GM21619 (cell line): Measurements from ENCODE around the gene CSNK1G3.
"Not testable (repeated sequence)": the region's sequence is repeated elsewhere in the genome, so short reads cannot be mapped to it uniquely, and the experiment has no call there.

Experiments used
- ATAC-seq: cut with Tn5 transposase; IDR thresholded peaks from one replicate; pipeline ENCODE4 v1.9.1; 2021; ENCODE audit not compliant: unreplicated experiment

CSNK1G3 gene

DNA sequence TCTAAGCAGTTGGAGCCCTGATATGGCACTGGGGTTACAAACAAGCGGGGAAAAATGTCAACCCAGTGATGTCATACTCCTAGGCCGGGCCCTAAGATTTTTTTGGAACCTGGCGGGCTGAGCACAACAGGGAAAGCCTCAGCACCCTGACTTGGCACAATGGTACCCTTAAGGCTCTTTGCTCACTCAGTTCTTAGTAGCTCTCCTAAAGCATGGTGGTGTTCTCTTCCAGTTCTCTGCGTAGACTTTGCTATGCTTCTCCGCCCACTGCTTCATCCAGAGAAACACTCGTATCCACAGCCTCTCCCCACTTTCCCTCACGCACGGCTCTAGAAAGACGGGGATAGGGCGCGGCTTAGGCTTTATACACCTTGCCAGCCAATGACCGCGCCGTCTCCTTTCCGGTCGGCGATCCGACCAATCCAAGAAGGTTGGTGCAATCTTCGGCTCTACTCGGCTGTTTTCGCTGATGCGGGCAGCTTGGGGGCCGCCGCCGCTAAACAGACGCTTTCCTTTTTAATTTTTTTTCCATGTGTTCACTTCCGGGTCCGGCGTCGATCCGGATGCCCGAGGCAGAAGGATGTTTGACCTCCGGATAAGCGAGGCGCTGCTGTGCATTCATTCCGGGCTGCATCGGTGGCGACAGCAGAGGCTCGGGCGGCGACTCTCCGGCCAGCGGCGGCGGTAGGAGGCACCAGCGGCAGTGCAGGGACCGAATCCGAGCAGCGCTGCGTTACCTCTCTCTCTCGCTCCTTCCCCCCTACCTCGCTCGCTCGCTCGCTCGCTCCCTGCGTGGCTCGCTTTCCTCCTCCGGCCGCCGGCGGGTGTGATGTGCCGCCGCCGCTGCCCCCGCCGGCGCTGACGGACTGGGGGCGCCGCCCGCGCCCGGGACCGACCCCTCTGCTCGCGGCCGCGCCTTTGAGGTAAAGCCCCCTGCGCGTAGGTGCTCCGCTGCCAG is at the start of gene CSNK1G3:
TSS of gene CSNK1G3 (plus strand) at position 530 of the 958 bp plus-strand sequence. CDS start 33,487 bp downstream, outside the sequence.
- peak; percentile 92 for ATAC-seq

GRCh38 chr5:123466839-123467238 is 45.1 kb upstream of the CSNK1G3 start:
- ATAC-seq: not testable (repeated sequence)

GRCh38 chr5:123471385-123471784 is 40.6 kb upstream of the CSNK1G3 start:
- no peak for ATAC-seq

DNA sequence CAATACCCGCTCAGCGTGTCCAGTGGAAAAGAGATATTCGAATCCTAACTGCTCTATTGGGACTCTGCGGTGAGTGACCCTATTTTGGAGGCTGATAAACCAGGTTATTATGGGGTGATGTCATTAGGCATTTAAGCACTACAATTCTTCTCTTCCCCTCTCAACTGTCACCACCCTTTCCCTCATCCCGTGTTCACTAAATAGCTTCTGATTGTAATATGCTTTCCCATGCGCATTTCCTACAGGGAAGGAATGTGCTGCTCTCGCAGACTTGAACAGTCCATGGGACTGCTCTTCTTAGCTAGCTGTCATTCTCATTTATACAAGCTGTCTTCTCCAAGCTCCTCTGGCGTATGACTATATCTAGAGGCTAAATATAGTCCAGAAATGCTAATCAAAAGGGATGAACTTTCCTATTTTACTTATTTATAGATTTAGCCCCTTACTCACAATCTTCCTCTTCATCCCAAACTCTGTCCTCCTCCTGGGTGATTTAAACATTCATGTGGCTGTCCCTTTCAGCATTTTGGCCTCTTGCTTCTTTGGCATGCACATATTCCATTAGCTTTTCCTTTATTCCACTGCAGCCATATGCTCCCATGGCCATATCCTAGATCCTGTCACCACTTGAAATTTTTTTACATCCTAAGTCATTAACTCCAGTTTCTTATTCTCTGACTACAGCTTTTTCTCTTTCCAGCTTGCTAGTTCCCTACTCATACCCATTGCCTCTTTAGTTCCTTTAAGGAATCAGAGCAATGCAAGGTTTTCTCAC is 39.6 kb upstream of the CSNK1G3 start:
- ATAC-seq: no peak

GRCh38 chr5:123474228-123474627 is 37.7 kb upstream of the CSNK1G3 start:
- no peak for ATAC-seq

DNA sequence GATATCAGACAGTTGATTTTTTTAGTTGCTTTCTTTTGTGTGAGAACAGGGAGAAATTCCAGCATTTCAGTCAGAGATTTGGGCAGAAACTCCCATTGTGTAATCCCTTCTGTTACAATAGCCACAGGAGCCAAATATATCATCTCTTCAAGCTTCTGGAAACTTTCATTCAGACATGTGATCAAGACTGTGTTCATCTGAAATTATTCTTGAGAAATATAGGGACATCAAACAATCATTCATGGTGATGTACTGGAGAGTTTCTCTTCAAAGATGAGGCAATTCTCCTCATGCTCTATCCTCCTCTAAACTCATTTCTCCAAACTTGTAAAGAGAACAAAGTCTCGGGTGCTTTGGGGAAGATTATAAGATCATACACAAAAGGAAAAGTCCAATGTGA is 35.2 kb upstream of the CSNK1G3 start:
- no peak for ATAC-seq

- ATAC-seq: no peak
These were observed 33.4 kb upstream of the CSNK1G3 start for GRCh38 chr5:123478546-123478945.

GRCh38 chr5:123482258-123482657 is 29.7 kb upstream of the CSNK1G3 start:
- ATAC-seq: no peak

DNA sequence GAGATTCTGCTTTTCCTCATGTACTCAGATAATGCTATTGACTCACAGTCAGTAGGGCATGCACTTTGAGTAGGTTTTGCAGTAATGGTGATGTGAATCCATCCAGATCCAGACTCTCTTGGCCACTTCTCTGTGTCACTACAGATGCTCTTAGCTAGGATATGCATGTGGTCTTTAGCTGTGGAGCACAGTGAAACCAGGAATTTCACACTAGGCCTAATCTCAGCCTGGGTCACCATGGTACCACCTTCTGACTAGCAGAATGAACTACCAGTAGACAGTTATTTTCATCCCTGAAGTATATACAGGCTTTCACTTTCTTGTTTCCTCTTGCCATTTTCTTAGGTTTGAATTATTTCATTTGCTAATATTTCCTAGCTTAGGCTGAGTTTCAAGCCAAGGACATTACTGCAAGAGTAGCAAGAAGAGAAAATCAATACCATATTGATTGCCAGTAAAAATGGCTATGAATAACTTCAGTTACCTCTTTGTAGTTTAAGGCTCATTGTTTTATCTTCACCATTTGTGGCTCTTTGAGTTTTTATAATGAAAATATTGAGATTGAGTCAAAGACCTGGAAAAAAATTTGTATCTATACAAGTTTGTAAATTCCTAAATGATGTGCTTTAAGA is 28.4 kb upstream of the CSNK1G3 start:
- no peak for ATAC-seq

DNA sequence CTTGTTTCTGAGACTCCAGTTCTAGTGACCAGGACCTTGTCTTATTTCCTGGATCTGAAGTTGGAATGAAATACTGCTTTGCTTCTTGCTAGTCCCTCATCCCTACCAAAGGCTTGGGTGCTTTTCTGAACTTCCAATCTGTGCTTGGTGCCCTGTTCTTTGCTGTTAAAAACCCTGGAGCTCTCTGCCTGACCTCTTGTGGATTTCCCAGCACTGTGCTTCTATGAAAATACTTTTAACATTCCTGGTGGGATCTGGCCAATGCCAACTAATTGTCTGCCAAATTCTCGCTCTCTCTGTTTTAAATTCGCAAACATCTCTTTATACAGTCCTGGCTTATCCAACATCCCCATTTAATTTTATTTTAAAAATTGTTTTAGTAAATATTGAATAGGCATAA is 26.7 kb upstream of the CSNK1G3 start:
- ATAC-seq: no peak

- ATAC-seq: no peak
These were observed 24.9 kb upstream of the CSNK1G3 start for GRCh38 chr5:123486951-123487655.

GRCh38 chr5:123490974-123491373 is 21.0 kb upstream of the CSNK1G3 start:
- no peak for ATAC-seq

GRCh38 chr5:123495211-123495610 is 16.8 kb upstream of the CSNK1G3 start:
- not testable (repeated sequence) for ATAC-seq

DNA sequence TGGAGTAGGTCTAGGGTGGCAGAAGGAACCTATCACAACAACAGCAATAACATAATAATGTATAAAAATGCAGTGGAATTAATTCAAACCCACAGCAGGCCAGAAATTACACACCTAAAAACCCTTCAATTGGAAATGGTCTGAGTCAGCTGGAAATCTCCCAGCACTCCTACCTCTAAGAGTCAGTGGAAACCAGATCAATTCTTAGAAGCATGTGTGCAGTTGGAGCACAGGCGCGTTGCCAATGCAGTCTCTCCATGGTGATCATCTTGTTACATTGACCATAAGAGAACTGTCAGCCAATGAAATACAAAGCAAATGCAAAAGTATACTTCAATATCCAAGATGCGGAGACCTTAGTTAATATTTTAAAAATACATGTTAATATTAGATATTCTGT is 15.1 kb upstream of the CSNK1G3 start:
- ATAC-seq: no peak

- ATAC-seq: no peak
These were observed 11.5 kb upstream of the CSNK1G3 start for GRCh38 chr5:123500471-123500870.

- ATAC-seq: no peak
These were observed 9.9 kb upstream of the CSNK1G3 start for GRCh38 chr5:123502120-123502519.

DNA sequence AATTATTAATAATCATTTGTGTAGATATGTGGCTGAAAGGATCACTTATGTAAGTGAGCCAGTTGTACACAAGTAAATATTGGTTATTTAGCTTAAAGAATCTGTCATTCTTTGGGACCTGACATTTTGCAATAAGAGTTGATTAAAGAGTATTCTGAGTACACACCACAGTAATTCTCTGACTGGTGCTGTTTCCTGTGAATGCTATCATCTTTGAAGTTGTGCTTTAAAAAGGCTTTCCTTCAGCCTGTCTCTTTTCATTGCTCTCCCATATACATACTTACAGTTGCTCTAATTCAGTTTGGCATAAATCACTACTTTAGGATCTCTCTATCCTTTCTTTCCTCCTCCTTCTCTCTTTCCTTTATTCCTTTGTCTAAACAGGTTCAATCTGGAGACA is 8.7 kb upstream of the CSNK1G3 start:
- no peak for ATAC-seq

DNA sequence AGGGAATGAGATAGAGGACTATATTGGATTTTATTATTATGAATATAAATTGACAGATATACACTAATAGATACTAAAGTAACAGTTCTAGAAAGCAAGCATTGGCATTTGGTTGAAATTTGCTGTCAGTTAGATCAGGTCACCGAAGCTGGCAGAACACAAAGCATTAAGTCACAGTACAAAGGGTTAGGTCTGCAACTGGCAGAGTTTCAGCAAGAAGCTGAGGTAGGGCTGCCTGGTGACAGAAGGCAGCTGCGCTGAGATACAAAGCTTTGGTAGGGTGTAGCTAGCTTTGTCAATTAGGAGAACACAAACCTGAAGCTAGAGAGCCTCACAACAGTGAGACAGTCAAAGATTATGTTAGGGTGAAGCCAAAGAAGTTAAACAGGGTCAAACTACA is 6.3 kb upstream of the CSNK1G3 start:
- no peak for ATAC-seq

- no peak for ATAC-seq
These were observed 3.5 kb upstream of the CSNK1G3 start for GRCh38 chr5:123508441-123508840.

- no peak for ATAC-seq
These were observed 708 bp upstream of the CSNK1G3 start for GRCh38 chr5:123511290-123511647.
